Activated CD8-positive, alpha-beta memory T cell treated with anti-CD3 and anti-CD28 coated beads, Interleukin-2, amount 50 U/mL, for 1 hour (primary cell): ENCODE measurements around the gene OR9A4.

Source experiments
- DNase-seq: peaks from one replicate; pipeline ENCODE4 v3.0.0-alpha.2; 2020; ENCODE audit errors: extremely low read depth

Gene OR9A4

GRCh38 chr7:141946796-141947195 lies 30.6 kb downstream of the OR9A4 start, which contains the start of gene CLEC5A:
Gene CLEC5A (minus strand): TSS chr7:141946974. CDS start chr7:141946292, 682 bp downstream.
- no peak for DNase-seq

GRCh38 chr7:141949021-141949420 lies 32.8 kb downstream of the OR9A4 start:
- no peak for DNase-seq

DNA sequence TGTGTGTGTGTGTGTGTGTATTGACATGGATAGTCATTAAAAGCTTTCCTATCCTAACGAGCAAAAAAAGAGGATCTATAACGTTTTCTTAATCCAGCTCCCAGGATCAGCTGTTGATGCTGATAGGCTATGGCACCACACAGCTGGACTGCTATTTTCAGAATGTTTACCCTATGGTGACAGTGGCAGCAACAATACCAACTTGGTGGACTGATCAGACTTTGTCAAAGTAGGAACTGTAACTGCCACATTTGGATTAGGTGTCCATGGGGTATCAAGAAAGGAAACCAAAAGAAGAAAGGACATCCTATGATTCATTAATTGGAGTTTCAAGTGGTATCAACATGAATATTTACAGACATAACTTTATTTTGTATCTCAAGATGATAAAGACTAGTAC lies 33.3 kb downstream of the OR9A4 start:
- no peak for DNase-seq

GRCh38 chr7:141949911-141950310 lies 33.7 kb downstream of the OR9A4 start:
- no peak for DNase-seq

DNA sequence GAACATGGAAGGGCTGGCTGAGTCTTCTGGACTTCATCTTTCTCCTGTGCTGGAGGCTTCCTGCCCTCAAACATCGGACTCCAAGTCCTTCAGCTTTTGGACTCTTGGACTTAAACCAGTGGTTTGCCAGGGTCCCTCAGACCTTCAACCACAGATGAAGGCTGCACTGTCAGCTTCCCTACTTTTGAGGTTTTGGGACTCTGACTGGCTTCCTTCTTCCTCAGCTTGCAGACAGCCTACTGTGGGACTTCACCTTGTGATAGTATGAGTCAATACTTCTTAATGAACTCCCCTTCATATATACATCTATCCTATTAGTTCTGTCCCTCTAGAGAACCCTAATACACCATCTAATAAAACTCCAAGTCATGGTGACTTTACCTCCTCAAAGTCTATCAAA lies 34.6 kb downstream of the OR9A4 start:
- no peak for DNase-seq

DNA sequence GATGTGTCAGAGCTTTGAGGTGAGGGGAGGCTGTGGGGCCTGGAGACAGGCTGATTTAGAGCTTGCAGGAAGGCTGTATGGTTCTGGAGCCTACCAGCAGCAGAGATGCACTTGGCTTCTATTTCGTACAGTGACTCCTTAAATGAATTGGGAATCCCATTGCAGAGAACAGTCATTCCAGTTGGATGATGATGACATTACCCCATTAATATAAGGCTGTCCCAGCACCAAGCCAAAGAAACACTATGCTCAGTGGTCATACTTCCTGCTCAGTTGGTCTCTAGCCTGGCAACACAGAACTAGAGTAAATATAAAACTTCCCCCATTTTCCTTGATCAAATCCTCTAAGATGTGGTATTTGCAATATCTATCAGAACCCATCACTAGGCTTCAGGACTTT lies 36.3 kb downstream of the OR9A4 start:
- no peak for DNase-seq

DNA sequence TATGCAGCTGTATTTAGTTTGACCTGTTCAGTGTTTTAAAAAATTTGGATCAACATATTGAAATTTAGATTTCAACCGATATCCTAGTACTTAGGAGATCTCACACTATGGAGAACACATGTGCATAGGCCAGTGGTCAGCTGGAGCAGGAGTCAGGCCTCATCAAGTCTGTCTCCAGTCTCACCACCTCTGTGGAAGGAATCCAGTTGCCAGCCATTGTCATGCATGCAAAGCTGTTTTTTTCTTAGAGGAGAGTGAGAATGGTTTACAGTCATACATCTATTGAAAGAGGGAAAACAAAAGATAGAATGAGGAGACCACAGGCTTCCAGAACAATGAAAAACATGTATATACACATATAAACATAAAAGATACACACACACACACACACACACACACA lies 38.1 kb downstream of the OR9A4 start:
- no peak for DNase-seq

- no peak for DNase-seq
Measured at GRCh38 chr7:141956084-141956483, 39.9 kb downstream of the OR9A4 start.

DNA sequence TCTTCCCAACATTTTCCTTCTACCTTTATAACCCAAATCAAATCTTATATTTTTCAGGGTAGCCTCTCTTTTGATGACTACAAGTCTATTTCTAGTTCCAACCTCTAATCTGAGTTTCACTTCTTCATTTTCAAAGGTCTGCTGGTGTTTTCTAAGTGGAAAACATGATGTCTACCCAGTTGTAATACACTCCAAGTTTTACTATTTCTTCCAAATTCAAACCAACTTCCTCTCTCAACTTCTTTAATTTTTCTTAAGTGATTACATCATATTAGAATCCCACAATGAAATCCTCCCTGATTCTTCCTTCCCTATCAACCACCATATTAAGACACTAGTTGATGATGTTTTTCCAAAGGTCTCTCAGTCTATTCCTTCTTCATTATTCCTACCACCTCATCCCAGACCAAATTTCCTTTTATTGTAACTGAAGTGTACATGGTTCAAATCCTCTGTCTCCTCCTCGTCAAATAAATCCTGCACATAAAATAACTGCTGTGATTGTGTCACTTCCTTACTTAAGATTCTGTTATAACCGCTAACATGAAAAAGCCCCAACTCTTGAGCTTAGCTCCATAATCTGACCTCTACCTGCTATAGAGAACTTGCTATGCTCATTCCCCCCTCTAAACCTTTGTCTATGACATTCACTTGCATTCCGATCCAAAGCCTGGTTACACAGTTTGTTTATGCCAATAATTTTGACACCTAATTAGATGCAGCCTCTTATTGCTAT lies 44.7 kb downstream of the OR9A4 start:
- no peak for DNase-seq
